ENCODE measurements around the gene LGALSL. TPM values are rescaled to one million over a fixed set of nuclear protein-coding genes. Genes with fewer than 3 reads are reported as not detected.

Gene LGALSL
- total RNA-seq, 2 experiments from 2014 or later = 0.83 to 1.2 TPM

DNA sequence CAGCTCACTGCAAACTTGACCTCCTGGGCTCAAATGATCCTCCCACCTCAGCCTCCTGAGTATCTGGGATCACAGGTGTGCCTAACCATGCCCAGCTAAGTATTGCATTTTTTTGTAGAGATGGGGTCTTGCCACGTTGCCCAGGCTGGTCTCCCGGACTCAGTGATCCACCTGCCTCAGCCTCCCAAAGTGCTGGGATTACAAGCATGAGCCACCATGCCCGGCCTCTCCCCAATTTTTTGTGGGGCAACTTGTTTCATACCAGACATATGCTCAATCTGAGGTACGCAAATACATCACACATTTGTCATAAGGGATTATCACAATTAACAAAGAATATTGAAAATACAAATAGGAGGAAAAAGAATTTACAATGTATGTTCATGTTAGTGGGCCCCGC lies 27.7 kb downstream of the LGALSL start:
- H3K27ac Mint-ChIP-seq = no peak overlapping the region
- CTCF ChIA-PET = interaction anchor here (0.6 to 1.1 kb wide), 5 partner anchors 39 to 442 kb away, joined by 3 to 5 read pairs (median 4); no protein-coding TSS in a partner anchor
- no peaks in the 10 kb centered on the region for H3K9me3 Mint-ChIP-seq
- DNase-seq = no peak
- H3K27me3 Mint-ChIP-seq = peaks cover 12% of the 10 kb centered on the region
- H3K4me3 Mint-ChIP-seq = no peak overlapping the region
- H3K4me1 Mint-ChIP-seq = peaks cover 40% of the 10 kb centered on the region
- peaks cover 2% of the 10 kb centered on the region for H3K36me3 Mint-ChIP-seq (ENCODE audit: low read depth)
- POLR2A ChIA-PET = no interaction called here

DNA sequence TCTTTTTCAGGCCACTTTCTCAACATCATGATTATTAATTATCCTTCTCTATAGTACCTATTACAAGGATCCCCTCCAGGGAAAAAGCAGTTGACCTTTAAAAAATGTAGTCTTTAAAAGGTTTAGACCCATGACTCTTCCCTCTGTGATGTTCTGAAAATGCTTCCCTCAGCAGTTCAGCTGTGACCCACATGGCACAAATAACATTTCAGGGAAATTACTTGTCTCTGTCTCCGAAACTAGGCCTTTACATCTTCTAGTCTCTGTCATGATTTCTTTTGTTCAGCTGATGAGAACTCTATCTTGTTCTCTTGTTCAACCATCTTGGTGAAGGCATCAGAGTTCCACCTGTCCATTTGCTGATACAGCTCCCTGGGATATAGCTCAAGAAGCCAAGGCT lies 28.3 kb downstream of the LGALSL start:
- DNase-seq = no peak
- Mint-ChIP-seq H3K27ac (no peak overlapping the region), H3K9me3 (no peaks in the 10 kb centered on the region), H3K4me1 (peaks cover 40% of the 10 kb centered on the region), H3K4me3 (no peak overlapping the region), H3K27me3 (peaks cover 18% of the 10 kb centered on the region), H3K36me3 (ENCODE audit: low read depth) (no peaks in the 10 kb centered on the region)
- ChIA-PET CTCF (interaction anchor here (0.5 to 1.0 kb wide), 7 partner anchors 38 to 443 kb away, joined by 3 to 4 read pairs (median 3); no protein-coding TSS in a partner anchor), POLR2A (no interaction called here)

DNA sequence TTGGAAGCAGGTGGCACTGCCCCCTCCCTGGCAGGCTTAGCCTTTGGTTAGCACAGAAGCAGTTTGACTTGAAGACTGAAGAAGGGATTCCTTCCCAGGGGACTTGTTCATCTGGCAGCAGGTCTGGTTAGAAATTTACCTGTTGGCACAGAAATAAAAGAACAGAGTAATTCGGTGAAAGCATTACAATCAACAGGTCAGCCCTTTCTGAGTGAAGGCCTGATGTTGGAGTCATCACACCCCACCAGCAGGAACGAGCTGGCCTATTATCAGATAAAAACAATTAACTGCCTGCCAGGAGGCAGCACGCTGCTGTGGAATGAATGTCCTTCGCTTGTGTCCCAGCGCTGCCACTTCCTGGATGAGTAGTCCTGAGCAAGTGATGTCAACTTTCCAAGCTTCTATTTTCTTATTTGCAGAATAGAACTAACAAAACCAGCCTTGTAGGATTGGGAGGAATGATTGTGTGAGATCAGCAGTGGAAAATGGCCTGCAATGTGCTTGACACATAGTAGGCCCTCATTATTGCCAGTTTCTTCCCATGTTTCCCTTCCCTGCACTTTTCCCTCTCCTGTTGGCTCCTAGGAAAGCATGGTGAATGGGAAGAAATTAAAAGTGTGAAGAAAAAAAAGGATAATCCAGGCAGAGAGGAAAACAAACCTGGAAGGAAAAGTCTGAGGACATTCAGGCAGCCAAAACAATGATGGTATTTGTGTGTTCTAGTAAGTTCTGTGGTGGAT lies 29.0 kb downstream of the LGALSL start:
- Mint-ChIP-seq H3K27me3 (peaks cover 19% of the 10 kb centered on the region), H3K4me3 (no peak overlapping the region), H3K27ac (no peak overlapping the region), H3K9me3 (no peaks in the 10 kb centered on the region), H3K4me1 (peaks cover 33% of the 10 kb centered on the region), H3K36me3 (ENCODE audit: low read depth) (no peaks in the 10 kb centered on the region)
- POLR2A ChIA-PET = no interaction called here
- DNase-seq = no peak
- CTCF ChIA-PET = interaction anchor here (0.5 to 1.0 kb wide), 4 partner anchors 125 to 330 kb away, joined by 3 to 4 read pairs (median 3); no protein-coding TSS in a partner anchor

DNA sequence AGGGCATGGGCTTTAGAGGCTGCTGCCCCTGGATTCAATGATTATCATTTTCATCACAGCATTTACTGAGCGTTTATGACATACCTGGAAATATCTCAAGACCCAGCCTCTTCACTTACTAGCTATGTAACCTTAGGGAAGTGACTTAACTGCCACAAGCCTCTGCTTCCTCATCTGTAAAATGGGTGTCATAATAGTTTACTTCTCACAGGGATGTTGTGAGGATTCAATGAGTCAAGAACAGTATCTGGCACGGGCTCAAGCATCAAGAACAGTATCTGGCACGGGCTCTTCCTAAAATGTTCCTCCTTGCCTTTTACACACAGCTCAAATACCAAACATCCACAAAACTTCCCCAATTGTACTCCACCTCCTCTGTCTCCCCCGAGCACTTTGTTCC lies 31.4 kb downstream of the LGALSL start:
- no peak overlapping the region for H3K27ac Mint-ChIP-seq
- no peak for DNase-seq
- peaks cover 31% of the 10 kb centered on the region for H3K4me1 Mint-ChIP-seq
- ChIA-PET CTCF (interaction anchor here (0.7 to 1.7 kb wide), 6 partner anchors 10 to 435 kb away, joined by 3 to 8 read pairs (median 4); no protein-coding TSS in a partner anchor), POLR2A (no interaction called here)
- no peak overlapping the region for H3K4me3 Mint-ChIP-seq
- H3K36me3 Mint-ChIP-seq (ENCODE audit: low read depth) = no peaks in the 10 kb centered on the region
- peaks cover 21% of the 10 kb centered on the region for H3K27me3 Mint-ChIP-seq
- no peaks in the 10 kb centered on the region for H3K9me3 Mint-ChIP-seq

DNA sequence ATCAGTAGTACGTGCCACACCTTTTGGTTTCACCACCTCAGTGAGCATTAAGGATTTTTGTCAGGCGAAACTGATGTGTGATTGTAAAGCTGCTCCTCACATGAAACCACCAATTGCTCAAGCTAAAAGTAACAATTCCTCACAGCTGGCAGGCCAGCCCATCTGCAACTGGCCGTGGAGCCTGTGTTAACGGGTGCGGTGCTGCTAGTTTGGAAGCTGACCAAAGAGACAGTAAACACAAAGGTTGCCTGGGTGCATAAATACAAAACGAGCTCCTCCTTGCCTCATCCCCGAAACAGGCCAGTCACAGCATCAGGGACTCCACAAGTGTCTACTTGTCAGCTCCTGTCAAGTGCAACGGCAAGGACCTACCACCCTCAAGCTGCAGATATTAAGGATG lies 32.0 kb downstream of the LGALSL start:
- Mint-ChIP-seq H3K4me1 (peaks cover 25% of the 10 kb centered on the region), H3K36me3 (ENCODE audit: low read depth) (no peaks in the 10 kb centered on the region), H3K4me3 (no peak overlapping the region), H3K9me3 (no peaks in the 10 kb centered on the region), H3K27ac (no peak overlapping the region), H3K27me3 (peaks cover 21% of the 10 kb centered on the region)
- CTCF ChIA-PET = interaction anchor here (0.7 to 1.2 kb wide), 4 partner anchors 9 to 155 kb away, joined by 3 to 6 read pairs (median 3); no protein-coding TSS in a partner anchor
- POLR2A ChIA-PET = no interaction called here
- DNase-seq = no peak

DNA sequence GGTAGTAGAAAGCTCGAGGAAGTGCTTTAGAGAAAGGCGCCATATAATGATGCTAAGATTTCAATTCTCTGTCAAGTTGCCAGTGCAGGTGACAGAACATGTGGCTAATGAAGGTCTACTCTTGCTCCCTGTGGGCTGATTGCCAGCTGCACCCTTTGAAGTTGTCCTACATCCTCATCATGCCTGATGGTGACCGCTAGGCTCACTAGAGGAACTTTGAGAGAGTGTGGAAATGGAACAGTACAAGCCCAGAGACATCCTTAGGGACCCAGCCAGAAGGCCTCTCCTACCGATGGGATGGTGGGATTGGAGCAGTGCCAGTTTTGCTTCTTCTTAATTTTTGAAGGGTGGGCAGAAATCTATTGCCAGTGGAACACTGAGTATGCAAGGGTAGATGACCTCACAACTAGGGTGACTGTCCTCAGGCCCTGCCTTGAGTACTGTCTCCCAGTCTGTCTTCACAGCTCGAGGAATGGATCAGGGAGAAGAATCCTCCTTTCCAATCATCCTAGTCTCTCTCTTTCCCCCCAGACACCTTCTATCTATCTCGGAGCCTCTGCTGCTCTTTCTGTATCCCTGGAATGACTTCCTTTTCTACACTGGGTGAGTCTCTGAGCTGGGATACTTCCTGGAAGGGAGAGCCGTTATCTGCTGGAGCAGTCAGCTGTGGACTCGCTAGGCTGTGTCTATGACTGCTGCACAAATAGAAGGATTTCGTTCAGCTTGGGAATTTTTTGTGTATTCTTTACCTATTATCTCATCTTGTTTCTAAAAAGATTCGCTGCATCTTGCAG lies 33.5 kb downstream of the LGALSL start:
- Mint-ChIP-seq H3K27me3 (peaks cover 27% of the 10 kb centered on the region), H3K4me1 (peaks cover 25% of the 10 kb centered on the region), H3K9me3 (no peaks in the 10 kb centered on the region), H3K4me3 (no peak overlapping the region), H3K27ac (no peak overlapping the region), H3K36me3 (ENCODE audit: low read depth) (no peaks in the 10 kb centered on the region)
- CTCF ChIA-PET = interaction anchor here (0.6 to 4.3 kb wide), 23 partner anchors 9 to 866 kb away, joined by 3 to 51 read pairs (median 4); no protein-coding TSS in a partner anchor
- DNase-seq = no peak
- POLR2A ChIA-PET = interaction anchor here (0.7 kb wide), 1 partner anchor 28 kb away, joined by 3 read pairs; no protein-coding TSS in a partner anchor

DNA sequence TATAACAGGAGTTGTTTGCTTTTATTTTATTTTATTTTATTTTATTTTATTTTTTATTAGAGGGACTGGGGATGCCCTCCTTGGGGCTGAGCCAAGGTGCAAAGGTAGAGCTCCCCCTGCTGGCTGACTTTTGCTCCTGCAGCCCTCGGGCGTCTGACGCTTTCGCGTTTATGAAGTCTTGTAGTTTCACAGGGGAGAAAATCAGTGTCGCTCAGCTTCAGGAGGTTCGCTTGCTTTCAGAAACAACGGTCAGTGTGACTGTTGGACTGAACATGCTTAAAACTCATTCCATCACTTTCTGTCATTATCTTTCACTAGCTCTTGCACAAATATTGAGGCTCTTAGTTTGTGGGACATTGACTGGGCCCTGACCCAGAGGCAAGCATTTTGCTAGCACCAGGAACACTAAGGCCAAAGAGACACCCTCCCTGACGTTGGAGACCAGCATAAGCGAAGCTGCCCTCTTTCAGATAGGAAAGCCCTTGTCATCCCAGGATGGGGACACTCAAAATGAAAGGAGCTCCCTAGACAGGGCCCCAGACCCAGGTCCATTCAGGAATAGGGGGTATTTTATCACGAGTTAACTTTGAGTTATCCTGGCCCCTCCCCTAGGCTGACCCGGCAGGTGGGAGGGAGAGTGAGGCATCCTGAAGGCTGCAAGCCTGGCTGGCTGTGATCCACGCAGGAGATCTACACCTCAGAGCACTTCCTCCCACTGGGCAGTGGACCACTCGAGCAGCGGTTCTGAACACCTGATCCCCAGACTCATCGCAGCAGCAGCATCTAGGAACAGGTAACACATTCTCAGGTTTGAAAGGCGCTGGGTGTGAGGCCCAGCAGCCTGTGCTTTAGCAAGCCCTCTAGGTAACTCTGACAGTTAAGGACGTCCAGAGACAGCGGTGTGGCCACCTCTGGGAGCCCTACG lies 34.4 kb downstream of the LGALSL start:
- H3K9me3 Mint-ChIP-seq = no peaks in the 10 kb centered on the region
- H3K27me3 Mint-ChIP-seq = peaks cover 30% of the 10 kb centered on the region
- POLR2A ChIA-PET = interaction anchor here (0.7 kb wide), 1 partner anchor 28 kb away, joined by 3 read pairs; no protein-coding TSS in a partner anchor
- no peak overlapping the region for H3K4me3 Mint-ChIP-seq
- DNase-seq = peak; percentile 83
- CTCF ChIA-PET = interaction anchor here (0.6 to 4.3 kb wide), 24 partner anchors 10 to 865 kb away, joined by 3 to 51 read pairs (median 4); no protein-coding TSS in a partner anchor
- no peaks in the 10 kb centered on the region for H3K36me3 Mint-ChIP-seq (ENCODE audit: low read depth)
- no peak overlapping the region for H3K27ac Mint-ChIP-seq
- H3K4me1 Mint-ChIP-seq = peaks cover 25% of the 10 kb centered on the region

DNA sequence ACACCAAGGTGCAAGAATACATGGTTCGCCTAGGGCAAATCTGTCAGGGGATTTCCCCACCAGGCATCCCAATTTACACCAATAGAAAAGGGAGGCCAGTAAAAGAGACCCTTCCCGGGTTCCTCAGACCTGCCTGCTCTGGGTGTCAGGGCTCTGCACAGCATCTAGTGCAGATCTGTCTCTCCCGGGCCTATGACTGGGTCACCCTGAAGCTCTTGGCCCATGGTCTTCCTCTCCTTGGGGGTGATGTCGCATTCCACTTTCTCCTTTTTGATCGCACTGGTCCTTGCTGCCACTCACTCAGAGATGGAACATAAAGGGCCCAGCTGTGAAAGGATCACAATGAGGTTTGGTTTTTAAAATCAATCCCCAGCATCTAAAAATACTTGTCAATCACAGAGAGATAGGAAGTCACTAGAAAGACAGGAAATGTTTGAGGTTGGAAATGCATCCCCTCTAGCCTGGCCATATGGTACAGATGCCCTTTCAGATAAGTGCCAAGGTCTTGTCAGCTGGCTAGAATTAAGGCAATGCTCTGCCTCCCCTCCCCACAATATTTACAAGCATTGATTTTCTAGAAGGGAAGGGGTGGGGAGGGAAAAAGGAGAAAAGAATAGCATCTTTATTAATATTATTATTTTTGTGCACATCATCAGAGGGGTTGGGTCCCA lies 35.3 kb downstream of the LGALSL start:
- Mint-ChIP-seq H3K4me3 (no peak overlapping the region), H3K27ac (no peak overlapping the region), H3K4me1 (peaks cover 25% of the 10 kb centered on the region), H3K36me3 (ENCODE audit: low read depth) (no peaks in the 10 kb centered on the region), H3K9me3 (no peaks in the 10 kb centered on the region), H3K27me3 (peaks cover 37% of the 10 kb centered on the region)
- DNase-seq = no peak
- POLR2A ChIA-PET = no interaction called here
- CTCF ChIA-PET = interaction anchor here (1.9 to 4.3 kb wide), 6 partner anchors 9 to 440 kb away, joined by 5 to 51 read pairs (median 20); no protein-coding TSS in a partner anchor

DNA sequence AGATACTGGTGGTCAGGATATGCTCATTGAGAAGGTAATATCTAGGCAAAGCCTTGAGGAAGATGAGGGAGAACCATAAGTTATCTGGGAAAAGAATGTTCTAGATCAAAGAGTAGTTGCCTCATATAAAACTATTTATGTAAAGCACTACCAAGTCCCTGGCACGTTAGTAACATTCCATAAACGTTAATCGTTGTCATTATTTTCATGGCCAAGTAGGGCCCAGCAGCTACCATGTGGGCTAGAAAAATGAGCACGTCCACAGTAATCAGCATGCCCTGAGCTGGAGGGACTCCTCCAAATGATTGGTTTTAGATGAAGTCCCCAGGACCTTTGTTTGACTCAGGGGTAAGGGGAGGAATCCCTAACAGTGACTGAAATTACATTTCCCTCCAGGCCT lies 37.5 kb downstream of the LGALSL start:
- no peaks in the 10 kb centered on the region for H3K36me3 Mint-ChIP-seq (ENCODE audit: low read depth)
- peaks cover 21% of the 10 kb centered on the region for H3K4me1 Mint-ChIP-seq
- H3K4me3 Mint-ChIP-seq = no peak overlapping the region
- ChIA-PET POLR2A (no interaction called here), CTCF (interaction anchor here (0.6 to 0.9 kb wide), 2 partner anchors 11 to 161 kb away, joined by 3 to 4 read pairs; no protein-coding TSS in a partner anchor)
- H3K27ac Mint-ChIP-seq = no peak overlapping the region
- no peaks in the 10 kb centered on the region for H3K9me3 Mint-ChIP-seq
- DNase-seq = no peak
- peaks cover 26% of the 10 kb centered on the region for H3K27me3 Mint-ChIP-seq

DNA sequence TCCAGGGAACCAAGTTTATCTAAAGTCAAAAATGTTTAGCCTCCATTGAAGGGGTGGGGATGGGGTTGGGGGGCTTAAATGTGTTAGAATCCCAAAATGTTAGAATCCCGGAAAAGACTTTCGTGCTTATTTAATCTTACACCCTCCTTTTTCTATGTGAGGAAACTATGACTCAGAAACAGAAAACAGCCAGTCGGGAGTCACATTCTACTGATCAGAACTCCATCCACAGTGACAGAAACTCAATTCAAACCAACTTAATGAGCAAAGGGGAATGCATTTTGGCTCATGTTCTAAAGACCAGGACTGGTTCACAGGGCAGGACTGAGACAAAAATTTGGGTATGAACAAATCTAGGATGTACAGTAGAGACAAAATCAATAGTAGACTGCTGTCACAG lies 38.3 kb downstream of the LGALSL start:
- Mint-ChIP-seq H3K9me3 (no peaks in the 10 kb centered on the region), H3K4me3 (no peak overlapping the region), H3K27me3 (peaks cover 23% of the 10 kb centered on the region), H3K36me3 (ENCODE audit: low read depth) (no peaks in the 10 kb centered on the region), H3K27ac (no peak overlapping the region), H3K4me1 (peaks cover 21% of the 10 kb centered on the region)
- ChIA-PET CTCF (no interaction called here), POLR2A (no interaction called here)
- no peak for DNase-seq

DNA sequence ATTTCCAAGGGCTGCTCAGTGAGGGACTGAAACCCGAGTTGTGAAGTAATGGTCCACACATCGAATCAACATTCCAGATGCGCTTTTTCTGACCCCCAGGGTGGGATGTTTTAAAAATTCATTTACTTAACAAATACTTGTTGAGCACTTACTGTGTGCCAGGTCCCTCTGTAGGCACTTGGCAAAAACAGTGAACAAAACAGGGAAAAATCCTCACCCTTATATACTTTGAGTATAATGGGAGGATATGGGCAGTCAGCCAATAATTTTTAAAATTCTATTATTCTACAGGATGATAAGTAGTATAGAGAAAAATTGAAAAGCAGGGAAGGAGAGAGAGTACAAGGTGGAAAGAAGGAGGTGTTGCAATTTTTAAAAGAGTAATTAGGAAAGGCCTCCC lies 38.9 kb downstream of the LGALSL start:
- no peak for DNase-seq
- Mint-ChIP-seq H3K4me3 (no peak overlapping the region), H3K27me3 (peaks cover 24% of the 10 kb centered on the region), H3K9me3 (no peaks in the 10 kb centered on the region), H3K4me1 (peaks cover 21% of the 10 kb centered on the region), H3K27ac (no peak overlapping the region), H3K36me3 (ENCODE audit: low read depth) (no peaks in the 10 kb centered on the region)
- CTCF ChIA-PET = no interaction called here
- POLR2A ChIA-PET = no interaction called here

DNA sequence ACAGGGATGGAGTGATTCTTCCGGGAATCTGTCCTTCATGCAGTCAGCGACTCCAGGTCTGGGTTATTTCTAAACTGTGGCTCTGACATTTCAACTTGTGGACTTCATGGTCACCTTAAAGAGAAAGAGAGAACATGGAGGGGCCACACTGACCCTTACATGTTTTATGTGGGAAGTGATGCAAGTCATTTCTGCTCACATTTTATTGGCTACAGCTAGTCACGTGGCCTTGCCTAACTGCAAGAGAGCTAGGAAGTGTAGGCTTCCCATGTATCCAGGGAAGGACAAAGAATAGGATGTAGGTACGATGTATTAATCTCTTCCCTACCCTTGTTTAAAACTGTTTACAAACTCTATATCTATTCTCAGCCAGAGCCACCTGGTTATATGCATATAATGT lies 39.8 kb downstream of the LGALSL start:
- CTCF ChIA-PET = no interaction called here
- Mint-ChIP-seq H3K27me3 (peaks cover 30% of the 10 kb centered on the region), H3K4me3 (no peak overlapping the region), H3K9me3 (no peaks in the 10 kb centered on the region), H3K36me3 (ENCODE audit: low read depth) (no peaks in the 10 kb centered on the region), H3K27ac (no peak overlapping the region), H3K4me1 (peaks cover 13% of the 10 kb centered on the region)
- no peak for DNase-seq
- POLR2A ChIA-PET = no interaction called here
